Activated gamma-delta T cell treated with anti-CD3 and anti-CD28 coated beads, Interleukin-2, amount 50 U/mL, for 16 hours (primary cell): ENCODE data around the gene CLCN7.
"Not testable (repeated sequence)": the region's sequence is repeated elsewhere in the genome, so short reads cannot be mapped to it uniquely, and the experiment has no call there.

ENCODE experiments used
- DNase-seq: peaks from one replicate; pipeline ENCODE4 v3.0.0-alpha.2; 2020; ENCODE audit warnings: low read depth

CLCN7 gene

DNA sequence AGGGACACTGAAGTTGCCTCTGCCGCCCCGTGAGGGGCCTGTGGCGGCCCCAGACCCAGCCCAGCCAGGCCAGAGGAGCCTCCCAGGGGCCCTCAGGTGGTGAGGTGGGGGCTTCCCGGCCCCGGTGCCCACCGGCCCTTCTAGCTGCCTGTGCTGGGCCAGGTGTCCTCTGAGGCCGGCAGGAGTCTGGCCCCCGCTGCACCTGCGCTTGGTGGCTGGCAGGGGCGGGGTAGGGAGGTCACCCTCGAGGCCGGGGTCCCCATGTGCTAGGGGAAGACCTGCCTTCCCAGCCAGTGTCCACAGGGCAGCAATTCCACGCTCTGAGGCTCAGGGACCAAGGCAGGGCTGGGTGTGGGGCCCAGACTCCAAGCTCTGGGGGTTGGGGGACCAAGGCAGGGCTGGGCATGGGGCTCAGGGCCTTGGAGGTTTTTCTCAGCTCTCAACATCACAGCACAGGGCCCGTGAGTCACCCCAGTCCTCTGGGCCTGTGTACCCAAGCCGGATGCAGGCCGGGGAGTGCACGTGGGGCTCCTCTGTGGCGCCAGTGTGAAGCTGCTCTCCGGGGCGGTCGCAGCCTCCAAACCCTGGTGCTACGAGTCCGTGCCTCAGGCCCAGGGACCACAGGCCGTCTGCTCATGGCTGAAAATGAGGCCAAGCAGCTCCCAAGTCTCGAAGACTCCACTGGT, 29.2 kb downstream of the CLCN7 start:
- no peak for DNase-seq

DNA sequence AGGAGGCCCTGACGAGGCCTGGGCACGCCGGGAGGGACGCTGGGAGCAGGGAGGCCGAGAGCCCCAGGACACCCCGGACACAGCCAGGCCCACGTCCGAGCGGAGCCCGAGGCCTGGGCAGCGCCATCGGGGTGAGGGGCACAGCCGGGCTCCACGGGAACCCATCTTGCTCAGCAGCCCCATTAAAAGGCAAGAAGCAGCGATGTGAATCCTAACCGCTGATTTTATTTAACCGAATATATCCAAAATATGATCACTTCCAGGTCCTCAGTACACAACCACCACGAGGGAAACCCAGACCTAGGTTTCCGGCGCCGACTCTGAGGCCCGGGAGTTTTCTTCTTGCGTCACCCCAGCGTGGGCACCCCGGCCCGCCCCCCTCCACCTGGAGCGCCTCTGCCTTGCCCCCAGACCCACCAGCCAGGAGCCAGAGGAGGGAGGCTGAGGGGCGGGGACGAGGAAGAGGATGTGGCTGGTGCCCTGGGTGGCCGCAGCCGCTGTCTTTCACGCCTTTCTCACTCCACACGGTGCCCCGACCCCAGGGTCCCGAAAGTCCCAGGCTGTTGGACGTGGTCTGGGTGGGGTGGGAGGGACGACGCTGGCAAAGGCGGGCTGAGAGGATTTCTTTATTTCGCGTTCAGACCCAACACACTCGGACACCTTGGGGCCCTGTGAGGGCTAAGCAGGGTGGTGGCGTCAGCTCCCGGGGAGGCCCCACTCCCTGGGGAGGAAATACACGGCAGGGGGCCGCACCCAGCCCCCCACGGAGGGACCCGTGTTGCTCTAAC, 29.9 kb downstream of the CLCN7 start:
- DNase-seq, result no peak

DNA sequence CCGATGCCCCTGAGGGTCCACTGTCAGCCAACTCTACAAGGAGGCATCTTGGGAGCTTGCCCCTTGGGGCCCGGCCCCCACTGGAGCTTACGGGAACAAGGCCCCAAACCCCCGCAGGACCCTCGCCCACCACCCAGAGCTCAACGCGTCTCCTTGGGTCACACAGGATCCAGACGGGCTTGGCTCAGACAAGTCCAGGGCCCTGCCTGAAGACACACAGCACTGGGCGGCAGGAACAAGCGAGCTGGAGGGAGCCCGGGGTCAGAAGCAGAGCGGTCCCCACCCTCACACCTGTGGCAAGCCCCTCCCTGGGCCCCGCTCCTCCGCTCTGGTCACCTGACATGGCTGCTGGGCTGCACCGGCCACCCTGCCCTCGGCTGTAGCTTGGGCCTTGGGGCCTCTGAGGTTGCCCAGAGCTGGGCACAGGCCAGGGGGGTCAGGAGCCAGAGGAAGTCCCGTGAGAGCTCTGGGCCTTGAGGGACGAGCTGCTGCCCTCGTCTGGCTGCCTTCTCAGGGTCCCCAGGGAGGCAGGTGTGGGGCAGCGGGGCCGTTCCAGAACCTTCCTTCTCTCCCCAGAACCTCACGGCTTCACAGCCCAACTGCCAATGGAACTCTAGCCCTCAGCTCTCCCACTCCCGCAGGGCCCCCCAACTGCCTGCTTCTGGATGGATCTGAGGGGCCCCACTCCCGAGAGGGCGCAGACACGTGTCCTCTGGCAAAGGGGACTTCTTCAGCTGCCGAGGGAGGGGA, 30.7 kb downstream of the CLCN7 start, which contains the start of gene CCDC154:
TSS of gene CCDC154 (minus strand) at position 577 of the 750 bp plus-strand sequence. CDS start at position 343, 234 bp downstream.
- no peak for DNase-seq

DNA sequence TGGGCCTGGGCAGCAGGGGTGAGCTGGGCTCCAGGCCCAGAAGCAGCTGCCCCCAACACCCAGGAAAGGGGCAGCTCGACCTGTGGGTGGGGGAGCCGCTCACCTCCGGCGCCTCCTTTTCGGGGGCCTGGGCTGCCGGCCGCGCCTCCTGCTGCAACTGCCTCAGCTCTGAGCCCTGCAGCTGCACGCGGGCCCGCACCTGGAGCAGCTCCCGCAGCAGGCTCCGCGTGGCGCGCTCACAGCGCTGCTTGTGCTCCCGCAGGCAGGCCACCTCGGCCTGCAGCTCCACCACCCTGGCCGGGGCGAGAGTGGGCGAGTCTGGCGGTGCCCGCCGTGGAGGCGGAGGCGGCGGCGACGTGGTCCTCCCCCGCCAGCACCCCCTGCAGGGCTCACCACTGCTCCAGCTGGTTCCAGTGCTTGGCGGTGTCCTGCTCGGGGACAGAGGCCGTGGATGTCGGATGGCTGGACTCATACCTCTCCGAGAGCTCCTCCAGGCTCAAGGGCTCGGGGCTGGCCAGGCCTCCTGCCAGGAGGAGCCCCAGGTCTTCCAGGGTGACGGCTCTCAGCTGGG, 31.3 kb downstream of the CLCN7 start:
- no peak for DNase-seq

DNA sequence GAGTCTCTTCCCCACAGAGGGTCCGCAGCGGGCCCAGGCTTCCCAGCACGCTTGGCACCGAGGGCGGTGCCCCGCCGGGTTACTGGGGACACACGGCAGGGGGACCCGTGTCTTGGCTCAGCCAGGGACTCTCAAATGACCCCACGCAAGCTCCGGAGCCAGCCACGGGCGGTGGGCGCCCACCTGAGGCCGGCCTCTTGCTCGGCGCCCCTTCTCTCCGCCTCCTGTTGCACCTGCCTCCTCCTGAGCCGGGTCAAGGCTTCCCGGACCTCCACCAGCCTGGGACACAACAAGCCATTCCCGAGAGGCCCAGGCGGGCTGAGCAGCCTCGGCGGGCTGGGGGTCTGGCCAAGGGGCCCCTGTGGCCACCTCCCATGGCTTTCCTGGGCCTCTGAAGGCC, 32.1 kb downstream of the CLCN7 start:
- DNase-seq, result no peak

DNA sequence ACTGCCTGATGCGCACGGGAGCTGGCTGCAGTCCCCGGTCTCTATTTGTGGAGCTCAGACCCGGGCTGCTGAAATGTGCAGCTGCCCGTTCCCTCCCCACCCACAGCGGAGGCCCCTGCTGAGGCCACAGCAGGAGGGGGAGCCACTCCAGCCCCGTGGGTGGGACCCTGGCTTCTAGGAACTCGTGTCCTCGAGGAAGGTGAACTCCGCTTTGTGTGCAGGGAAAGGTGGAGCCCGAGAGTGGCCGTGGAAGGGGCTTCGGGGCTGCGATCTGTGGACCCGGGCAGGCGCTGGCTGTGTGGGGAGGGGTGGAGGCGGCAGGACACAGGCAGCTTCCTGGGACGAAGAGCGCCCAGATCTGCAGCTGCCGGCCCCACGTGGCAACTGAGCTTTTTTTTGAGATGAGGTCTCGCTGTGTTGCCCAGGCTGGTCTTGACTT, 33.4 kb downstream of the CLCN7 start:
- DNase-seq, result no peak

DNA sequence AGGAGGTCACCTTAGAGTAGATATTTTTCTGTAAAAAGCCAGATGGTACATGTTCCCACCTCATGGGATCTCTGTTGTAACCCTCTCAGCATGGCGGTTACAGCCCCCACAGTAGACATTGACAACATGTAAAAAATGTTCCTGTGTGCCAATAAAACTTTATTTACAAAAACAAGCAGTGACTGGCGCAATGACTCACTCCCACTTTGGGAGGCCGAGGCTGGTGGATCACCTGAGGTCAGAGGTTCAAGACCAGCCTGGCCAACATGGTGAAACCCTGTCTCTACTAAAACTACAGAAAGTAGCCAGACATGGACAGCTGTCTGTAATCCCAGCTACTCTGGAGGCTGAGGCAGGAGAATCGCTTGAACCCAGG, 35.1 kb downstream of the CLCN7 start:
- DNase-seq, result not testable (repeated sequence)

DNA sequence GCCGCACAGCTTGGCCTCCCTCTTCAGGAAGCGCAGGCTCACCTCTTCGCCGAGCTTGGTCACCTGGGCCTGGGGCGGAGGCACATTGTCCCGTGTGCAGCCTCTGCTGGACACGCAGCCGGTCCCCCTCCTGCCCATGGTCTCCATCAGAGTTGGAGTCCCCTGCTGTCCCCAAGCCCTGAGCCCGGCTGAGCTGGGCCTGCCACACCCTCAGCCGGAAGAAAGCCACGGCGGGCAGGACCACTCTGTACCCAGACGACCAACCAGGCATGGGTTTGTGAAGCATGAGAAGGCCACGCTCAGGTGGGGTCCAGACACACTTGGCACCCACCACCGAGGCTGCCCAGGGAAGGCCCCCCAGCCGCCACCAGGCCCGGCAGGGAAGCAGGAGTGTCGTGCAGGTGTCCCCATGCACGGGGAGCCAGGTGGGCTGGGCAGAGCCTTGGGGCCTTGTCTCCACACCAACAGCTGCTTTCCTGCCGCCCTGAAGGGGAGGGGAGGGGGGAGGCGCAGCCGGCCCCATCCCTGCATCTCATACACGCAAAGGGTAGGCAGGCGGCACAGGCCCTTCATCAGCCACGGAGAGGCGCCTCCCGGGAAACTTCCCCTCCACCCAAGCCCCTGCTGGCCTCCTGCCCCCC, 35.6 kb downstream of the CLCN7 start:
- no peak for DNase-seq

DNA sequence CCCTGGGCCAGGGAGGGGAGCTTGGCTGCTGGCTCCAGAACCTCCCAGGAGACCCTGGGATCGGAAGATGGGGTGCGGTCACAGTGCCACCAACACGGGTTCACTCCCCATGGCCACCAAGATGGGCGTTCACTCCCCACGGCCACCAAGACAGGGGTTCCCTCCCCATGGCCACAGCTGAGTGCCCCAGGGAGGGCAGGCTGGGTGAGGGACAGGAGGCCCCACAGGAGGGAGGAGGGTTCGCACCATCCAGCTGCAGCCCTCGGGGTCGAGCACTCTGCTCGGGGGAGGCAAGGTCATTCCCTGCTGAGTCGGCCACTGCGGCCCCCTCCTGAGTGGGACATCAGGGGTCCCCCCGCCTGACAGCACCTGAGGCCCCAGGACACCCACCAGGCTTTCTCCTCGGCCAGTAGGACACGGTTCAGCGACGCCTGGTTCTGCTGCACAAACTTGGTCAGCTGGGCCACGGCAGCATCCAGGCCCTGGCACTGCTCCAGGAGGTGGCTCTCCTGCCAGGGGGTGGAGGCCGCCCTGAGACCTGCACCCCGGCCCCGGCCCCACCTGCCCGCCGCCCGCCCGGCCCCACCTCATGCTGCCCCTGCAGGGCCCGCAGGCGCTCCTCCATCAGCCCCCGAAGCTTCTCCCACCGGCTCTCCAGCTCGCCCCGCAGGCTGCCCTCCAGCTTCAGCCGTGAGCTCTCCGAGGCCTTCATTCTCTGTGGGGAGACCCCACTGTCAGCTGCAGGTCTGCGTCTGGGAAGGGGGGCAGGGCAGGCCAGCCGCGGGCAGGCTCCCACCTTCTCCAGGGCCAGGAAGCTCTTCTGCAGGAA, 36.4 kb downstream of the CLCN7 start:
- DNase-seq, result no peak

DNA sequence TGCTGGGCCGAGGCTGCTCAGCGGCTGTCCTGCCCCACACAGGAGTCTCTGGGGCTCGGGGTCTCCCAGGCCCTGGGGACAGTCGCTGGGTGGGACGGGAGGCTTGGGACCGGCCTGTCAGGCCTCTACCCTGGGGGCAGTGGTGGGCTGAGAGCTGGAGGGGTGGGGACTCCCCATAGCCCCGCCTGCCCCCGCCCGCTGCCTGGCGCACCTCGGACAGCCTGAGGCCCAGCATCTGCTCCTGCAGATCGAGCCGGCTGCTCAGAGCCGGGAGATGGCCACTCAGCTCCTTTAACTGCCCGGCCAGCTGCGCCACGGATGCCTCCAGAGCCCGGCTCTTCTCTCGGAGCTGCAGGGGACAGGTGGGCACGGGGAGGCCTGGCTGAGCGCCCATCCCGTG, 37.2 kb downstream of the CLCN7 start:
- DNase-seq, result no peak

DNA sequence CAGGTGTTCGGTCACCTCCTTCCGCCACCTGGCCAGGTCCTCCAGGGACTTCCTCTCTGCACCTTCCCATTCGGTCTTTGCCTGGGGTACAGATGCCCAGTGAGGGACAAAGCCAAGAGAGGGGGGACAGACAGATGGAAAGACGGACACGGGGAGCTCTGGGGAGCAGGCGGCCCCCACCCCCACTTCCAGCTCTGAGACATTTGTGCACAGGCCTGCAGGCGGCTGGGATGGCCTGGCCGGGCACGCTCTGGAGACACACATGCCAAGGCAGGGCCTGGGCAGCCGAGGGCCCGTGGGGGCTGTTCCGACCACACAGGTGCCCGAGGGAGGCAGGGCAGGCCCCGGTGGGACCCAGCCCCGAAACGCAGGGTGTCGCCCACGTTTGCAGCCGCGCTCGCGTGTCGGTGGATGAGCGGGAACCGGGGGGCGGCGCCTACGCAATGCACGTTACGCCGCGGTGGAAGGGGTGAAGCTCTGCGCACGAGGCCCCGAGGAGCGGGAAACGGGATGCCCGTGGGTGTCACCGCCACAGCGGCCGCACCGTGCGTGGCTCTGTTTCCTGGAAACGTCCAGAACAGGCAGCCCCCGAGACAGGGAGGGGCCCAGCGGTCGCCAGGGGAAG, 38.0 kb downstream of the CLCN7 start:
- DNase-seq, result no peak

DNA sequence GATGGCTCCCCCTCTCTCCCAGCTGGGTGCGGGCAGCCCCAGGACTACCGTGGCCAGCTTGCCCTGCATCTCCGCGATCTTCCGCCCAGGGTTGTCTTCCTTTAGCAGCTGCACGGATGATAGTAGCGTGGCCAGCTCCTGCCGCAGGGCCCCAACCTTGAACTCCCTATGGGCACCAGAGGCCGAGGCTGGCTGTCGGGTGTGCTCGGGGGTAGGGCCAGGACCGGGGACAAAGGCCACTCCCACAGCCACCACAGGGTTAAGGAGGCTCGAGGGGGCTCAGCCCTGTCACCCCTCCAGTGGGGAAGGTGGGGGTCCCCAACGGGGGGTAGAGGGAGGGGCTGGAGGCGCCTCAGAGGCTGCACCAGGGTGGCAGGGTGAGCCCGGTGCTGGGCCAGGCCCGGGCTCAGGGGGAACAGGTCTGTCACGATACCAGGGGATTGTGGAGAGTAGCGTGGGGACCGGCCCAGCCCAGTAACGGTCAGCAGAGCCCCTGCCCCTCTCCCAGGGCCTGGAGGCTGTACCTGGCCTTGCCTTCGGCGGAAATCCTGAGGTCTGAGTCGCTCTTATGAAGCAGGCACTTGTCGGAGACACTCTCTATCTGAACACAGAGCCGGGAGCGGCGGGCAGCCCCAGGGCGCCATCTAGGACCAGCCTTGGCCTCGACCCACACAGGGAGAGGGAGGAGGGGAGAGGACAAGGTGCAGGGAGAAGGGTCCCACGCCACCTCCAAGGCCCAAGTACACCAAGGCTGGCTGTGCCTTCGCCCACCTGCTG, 38.7 kb downstream of the CLCN7 start:
- no peak for DNase-seq

DNA sequence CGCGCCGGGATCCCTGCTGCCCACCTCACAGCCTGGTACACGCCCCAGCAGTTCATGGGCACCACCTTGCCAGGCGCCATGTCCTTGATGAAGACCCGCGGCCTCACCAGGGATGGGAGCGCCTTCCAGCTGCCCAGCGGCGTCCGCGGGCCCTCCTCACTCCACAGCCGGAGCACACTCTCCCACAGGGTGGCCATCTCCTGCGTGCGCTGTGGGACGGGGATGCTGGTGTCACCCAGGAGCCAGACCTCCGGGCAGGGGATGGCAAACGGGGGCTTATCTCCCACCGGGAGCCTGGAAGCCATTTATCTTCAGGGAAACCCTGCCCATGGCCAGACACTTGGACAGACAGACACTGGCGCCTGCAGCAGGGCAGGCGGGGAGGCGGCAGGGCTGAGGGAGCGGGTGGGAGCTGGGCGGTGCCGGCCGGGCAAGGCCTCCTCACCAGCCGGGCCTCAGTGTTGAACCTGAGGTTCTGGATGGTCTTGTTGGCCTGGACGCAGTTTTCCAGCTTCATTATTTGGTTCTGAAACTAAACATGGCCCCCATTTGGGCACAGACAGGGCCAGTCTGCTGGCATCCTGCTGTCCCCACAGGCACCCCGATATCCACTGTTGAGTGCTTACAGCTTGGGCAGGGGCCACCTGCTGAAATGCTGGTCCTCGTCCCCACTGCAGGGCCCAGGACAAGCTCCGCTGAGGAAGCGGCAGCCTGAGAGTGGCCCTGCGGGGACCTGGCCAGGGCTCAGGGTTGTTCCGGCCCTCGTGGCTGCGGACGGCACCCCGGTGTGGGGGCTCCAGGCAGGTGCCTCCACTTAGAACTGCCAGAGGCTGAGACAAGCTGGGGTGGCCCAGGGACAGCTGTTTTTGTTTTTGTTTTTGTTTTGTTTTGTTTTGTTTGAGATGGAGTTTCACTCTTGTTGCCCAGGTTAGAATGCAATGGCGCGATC, 39.9 kb downstream of the CLCN7 start:
- DNase-seq, result no peak

DNA sequence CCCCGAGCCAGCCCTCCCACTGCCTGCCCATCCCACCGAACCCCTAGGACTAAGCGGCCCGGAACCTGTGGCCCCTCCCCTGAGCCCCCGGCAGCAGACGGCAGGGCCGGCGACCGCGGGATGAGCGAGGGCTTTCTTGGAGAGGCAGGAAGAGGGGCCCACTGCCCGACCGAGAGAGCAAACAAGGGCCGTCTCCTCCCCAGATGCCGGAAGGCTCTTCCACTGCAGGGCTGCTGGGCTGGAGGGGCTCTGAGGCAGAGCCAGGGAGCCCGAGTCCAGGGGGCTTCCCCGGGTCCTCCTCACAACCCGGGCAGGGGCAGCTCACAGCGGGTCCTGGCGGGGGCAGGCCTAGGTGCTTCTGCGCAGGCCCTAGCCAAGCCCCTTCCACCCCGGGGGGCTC, 41.1 kb downstream of the CLCN7 start:
- DNase-seq, result no peak

DNA sequence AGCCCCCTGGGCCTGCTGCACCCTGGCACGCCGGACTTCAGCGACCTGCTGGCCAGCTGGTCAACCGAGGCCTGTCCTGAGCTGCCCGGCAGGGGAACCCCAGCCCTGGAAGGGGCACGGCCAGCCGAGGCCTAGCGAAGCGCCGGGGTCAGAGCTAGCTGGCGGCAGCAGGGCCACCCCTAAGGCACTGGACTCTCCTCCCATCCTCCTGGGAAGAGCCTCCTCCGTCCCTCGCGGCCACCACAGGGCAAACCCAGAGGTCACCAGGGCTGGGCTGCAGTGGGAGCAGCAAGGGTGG, 41.6 kb downstream of the CLCN7 start:
- DNase-seq, result no peak

DNA sequence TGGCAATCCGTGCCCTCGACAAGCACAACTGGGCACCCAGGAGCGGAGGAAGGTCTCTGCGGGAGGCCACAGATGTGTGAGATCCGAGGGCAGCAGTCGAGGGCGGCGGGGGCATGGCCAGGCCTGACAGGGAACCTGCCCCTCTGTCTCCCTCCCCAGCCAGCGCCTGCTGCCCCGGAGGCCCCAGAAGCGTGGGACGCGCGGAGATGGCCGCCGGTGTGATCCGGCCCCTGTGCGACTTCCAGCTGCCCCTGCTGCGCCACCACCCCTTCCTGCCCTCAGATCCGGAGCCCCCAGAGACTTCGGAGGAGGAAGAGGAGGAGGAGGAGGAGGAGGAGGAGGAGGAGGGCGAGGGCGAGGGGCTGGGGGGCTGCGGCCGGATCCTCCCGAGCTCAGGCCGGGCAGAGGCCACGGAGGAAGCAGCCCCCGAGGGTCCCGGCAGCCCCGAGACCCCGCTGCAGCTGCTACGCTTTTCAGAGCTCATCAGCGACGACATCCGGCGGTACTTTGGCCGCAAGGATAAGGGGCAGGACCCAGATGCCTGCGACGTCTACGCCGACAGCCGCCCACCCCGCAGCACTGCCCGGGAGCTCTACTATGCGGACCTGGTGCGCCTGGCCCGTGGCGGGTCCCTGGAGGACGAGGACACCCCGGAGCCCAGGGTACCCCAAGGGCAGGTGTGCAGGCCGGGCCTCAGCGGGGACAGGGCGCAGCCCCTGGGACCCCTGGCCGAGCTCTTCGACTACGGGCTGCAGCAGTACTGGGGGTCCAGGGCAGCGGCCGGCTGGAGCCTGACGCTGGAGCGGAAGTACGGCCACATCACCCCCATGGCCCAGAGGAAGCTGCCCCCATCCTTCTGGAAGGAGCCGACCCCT, 42.2 kb downstream of the CLCN7 start:
- DNase-seq, result no peak

DNA sequence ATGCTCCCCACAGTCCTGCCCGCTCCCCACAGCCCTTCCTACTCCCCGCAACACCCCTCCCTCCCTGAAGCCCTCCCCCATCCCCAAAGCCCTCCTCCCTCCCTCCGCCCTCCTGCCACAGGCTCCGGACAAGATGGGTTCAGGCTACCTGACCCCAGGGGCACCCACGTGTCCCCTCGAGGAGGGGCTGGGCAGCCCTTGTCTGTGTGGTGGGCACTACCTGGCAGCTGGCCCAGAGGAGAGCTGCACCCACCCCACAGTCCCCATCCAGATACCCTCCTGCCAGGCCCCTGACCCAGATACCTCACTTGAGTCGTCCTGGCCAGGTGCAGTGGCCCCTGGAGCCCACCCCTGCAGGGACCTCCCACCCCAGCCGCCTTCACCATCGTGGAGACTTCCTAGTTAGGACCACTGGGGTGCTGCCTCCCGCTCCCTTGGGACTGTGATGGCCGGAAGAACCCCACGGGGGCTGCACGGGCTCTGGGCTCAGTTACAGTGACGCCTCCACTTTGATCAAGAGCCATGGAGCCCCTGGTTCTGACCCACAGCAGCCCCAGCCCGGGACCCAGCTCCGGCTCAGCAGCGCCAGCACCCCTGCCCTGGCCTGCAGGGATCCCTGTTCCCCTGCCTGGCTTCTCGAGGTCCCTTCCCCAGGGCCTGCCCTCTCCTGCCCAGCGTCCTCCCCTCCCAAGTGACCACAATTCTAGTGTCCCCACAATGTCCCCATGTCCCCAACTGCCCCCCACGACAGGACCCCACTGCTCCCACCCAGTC, 43.1 kb downstream of the CLCN7 start:
- DNase-seq, result no peak
